Eye (tissue), 1 donor: ENCODE results near the gene PHOSPHO1.
"Not testable (repeated sequence)": the region's sequence is repeated elsewhere in the genome, so short reads cannot be mapped to it uniquely, and the experiment has no call there.

Experiments used
- DNase-seq: peaks from one replicate; pipeline ENCODE4 v3.0.0-alpha.2; 2015

Gene PHOSPHO1

DNA sequence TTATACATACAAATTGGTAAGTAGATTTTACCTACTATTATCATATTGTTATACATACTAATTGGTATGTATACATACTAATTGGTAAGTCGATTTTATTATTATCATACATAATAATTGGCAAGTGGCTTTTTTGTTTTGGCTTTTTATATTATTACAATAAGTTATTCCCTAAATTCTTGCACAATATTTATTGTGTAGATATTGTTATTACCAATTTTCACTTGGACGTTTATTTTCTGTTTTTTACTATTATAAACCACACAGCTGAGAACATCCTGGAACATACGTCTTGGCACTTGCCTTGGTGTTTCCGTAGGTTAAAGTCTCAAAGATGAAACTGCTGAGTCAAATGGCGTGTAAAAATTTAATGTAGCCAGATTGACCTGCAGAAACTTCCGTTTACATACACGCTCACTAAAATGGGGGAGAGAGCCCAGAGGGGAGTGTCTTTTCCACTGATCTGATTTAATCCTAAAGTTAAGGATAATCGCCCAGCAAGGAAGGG is 39.1 kb downstream of the PHOSPHO1 start:
- no peak for DNase-seq

- DNase-seq, result peak; percentile 5
Observed at GRCh38 chr17:49190932-49191331, 39.7 kb downstream of the PHOSPHO1 start.

- no peak for DNase-seq
Observed at GRCh38 chr17:49187301-49187700, 43.3 kb downstream of the PHOSPHO1 start.

GRCh38 chr17:49185381-49185780 is 45.2 kb downstream of the PHOSPHO1 start:
- DNase-seq, result not testable (repeated sequence)

DNA sequence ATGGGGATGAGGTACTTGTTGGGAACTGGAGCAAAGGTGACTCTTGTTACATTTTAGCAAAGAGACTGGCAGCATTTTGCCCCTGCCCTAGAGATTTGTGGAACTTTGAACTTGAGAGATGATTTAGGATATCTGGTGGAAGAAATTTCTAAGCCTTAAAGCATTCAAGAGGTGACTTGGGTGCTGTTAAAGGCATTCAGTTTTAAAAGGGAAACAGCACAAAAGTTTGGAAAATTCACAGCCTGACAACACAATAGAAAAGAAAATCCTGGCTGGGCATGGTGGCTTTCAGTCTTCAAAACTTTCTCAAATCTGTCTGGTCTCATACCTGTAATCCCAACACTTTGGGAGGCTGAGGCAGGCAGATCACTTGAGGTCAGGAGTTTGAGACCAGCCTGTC is 46.1 kb downstream of the PHOSPHO1 start:
- not testable (repeated sequence) for DNase-seq

DNA sequence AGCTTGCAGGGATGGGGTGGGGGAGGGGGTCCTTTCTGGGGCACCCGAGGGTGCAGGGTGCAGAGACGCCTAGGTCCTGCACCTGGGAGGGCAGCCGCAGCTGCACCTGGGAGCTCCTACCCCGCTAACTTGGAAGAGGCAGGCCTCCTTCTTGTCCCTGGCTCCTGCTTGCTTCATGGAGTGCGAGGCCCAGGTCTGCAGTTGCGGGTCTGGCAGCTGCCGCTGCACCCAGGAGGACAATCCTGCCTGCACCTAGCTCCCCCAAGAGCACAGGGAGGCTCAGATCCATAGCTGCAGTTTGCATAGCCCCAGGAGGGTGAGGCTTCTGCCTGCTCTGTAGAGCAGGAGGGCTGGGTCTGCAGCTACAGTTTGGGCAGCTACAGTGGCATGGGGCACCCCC is 46.8 kb downstream of the PHOSPHO1 start:
- DNase-seq, result no peak

DNA sequence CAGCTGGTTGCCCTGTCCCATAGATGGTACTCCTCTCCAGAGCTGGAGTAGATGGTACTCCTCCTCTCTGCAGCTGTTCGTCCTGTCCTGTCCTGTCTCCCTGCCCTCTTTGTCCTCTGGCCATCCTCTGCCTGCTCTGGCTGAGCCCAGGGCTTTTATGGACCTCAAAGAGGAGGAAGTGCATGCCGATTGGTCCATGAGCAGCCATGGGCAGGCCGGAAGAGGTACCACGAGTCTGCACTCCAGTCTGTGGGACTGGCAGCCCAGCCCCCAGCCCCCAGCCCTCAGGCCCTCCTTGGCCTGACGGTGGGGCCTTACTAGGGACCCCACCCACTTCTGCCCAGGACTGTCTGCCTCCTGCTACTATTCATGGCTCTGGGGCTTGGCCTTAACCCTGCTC is 47.2 kb downstream of the PHOSPHO1 start:
- DNase-seq, result no peak

- no peak for DNase-seq
Observed at GRCh38 chr17:49180998-49181635, 49.5 kb downstream of the PHOSPHO1 start.

DNA sequence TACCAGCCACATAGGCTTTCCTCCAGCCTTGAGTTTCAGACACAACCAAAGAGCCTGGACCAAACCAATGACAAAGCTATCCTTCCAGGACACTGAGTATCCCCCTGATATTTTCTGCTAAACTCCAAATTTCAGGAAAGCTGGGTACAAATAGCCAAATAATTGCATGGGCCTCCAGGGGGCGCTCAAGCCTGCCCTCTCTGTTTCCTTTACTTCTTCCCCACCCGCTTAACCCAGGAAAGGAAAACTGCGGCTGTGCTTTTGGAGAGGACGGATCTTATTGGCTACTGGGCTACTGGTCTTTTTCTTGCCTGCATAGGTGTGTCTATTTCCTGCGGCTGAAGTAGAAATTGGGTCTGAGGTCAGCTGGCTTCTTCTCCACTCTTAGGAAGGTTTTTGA is 50.3 kb downstream of the PHOSPHO1 start:
- DNase-seq, result peak; percentile 68

DNA sequence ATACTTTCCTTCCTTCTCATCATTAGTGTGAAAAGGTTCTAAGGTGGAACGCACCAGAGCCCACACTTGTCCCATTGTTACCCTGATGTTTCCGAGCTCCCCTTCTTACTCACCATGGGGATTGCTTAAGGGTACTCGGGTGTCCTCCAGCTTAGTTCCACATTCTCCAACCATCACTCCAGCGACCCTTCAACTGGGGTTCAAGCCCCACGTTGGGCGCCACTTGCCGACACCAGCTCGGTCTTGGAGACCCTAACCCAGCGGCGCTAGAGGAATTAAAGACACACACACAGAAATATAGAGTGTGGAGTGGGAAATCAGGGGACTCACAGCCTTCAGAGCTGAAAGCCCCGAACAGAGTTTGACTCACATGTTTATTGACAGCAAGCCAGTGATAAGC is 54.6 kb downstream of the PHOSPHO1 start:
- not testable (repeated sequence) for DNase-seq
